Gastroesophageal sphincter (tissue), 4 donors: ENCODE data around the gene PLA2G2E. TPM values are rescaled to one million over a fixed set of nuclear protein-coding genes. Genes with fewer than 3 reads are reported as not detected.

Experiments used
- ATAC-seq: fragments of 150-250 bp; one replicate; pipeline ENCODE4 v1.9.1; 2016; ENCODE audit warnings: mild to moderate bottlenecking, moderate library complexity
- H3K27ac ChIP-seq, 4 donors: fragments of 200-600 bp; sonication (generic) in 3 of 4; 1 replicate in 3 of 4; 2 replicates in 1 of 4; pipeline ENCODE4 v1.5.1; 2016 to 2019
- H3K27me3 ChIP-seq: fragments of 200-600 bp; sonication (generic); one replicate; pipeline ENCODE4 v1.5.1; 2019
- H3K36me3 ChIP-seq, 2 donors: fragments of 200-600 bp; sonication (generic); one replicate each; pipeline ENCODE4 v1.5.1; 2019; ENCODE audit warnings: control low read depth in 1 of 2
- H3K4me1 ChIP-seq, 3 donors: fragments of 200-600 bp; sonication (generic); 1 replicate in 2 of 3; 2 replicates in 1 of 3; pipeline ENCODE4 v1.5.1; 2016 to 2019; ENCODE audit warnings: control low read depth in 2 of 3
- H3K4me3 ChIP-seq, 2 donors: fragments of 200-600 bp; sonication (generic); one replicate each; pipeline ENCODE4 v1.5.1; 2019; ENCODE audit warnings: mild to moderate bottlenecking in 1 of 2, moderate library complexity in 1 of 2
- H3K9me3 ChIP-seq, 3 donors: fragments of 200-600 bp; sonication (generic); one replicate each; pipeline ENCODE4 v1.5.1; 2017 to 2019; ENCODE audit warnings: control low read depth in 2 of 3
- CTCF ChIP-seq, 4 experiments: fragments of 200-600 bp in 2 of 4; fragments of 450-650 bp in 2 of 4; sonication (generic) in 1 of 4; IDR thresholded peaks; one replicate each; pipeline ENCODE4 v1.5.1; 2017 to 2019; ENCODE audit warnings: antibody characterized with exemption in 4 of 4, mild to moderate bottlenecking in 2 of 4, moderate library complexity in 2 of 4
- EP300 ChIP-seq: sonication (generic); formaldehyde crosslinking; IDR thresholded peaks from one replicate; pipeline ENCODE4 v1.6.1; 2017; ENCODE audit warnings: antibody characterized with exemption, mild to moderate bottlenecking
- POLR2A ChIP-seq, 2 donors: fragments of 450-650 bp; IDR thresholded peaks; one replicate each; pipeline ENCODE4 v1.6.1; 2017; ENCODE audit warnings: antibody characterized with exemption in 2 of 2, mild to moderate bottlenecking in 2 of 2, moderate library complexity in 1 of 2
- POLR2AphosphoS5 ChIP-seq: sonication (generic); formaldehyde crosslinking; IDR thresholded peaks from one replicate; pipeline ENCODE4 v1.6.1; 2017; ENCODE audit warnings: antibody characterized with exemption
- WGBS, 2 donors: methylation state at CpG; one replicate each; pipeline ENCODE4 v1.1.5; 2018; ENCODE audit warnings: low coverage in 1 of 2; 5-methylcytosine and 5-hydroxymethylcytosine counted together
- total RNA-seq, 4 donors: library from RNA; depleted of rRNA; stranded (reverse); fragments of >200 nt; gene quantifications; one replicate each; pipeline ENCODE4 v1.1.0, GENCODE V29; 2016

Gene PLA2G2E
- total RNA-seq, 4 donors from 2014 or later, result not detected

DNA sequence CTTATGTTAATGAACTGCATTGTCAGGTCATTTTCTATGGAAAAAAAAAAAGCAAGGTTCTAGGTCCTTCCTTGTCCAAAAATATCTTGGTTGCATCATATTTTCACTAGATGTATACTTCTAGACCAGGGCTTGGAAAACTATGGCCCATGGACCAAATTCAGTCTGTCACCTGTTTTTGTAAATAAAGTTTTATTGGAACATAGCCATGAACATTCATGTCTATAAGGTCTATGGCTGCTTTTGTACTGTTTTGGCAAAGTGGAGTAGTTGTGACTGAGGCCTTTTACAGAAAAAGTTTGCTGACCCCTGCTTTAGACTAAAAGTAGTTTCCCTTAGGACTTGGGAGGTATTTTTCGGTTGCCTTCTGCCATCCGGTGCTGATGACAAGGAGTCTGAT, 19.2 kb upstream of the PLA2G2E start:
- H3K4me1 ChIP-seq, result no peaks in the 10 kb centered on the region
- H3K9me3 ChIP-seq, result no peaks in the 10 kb centered on the region
- H3K27me3 ChIP-seq, result peaks cover 3% of the 10 kb centered on the region
- ATAC-seq, result no peak
- no peak overlapping the region for H3K4me3 ChIP-seq
- no peak overlapping the region for H3K27ac ChIP-seq
- WGBS, 2 donors, result 93% methylated on average over 2 of the region's 2 CpGs; no CpG with 5 or more reads in 1 of the 2 donors
- TF ChIP-seq POLR2A (IDR thresholded peaks at IDR 0.05) (no peak), CTCF (IDR thresholded peaks at IDR 0.05) (no peak), EP300 (no peak), POLR2AphosphoS5 (no peak)
- no peaks in the 10 kb centered on the region for H3K36me3 ChIP-seq

GRCh38 chr1:19942088-19942487, 18.7 kb upstream of the PLA2G2E start:
- H3K27ac ChIP-seq, result no peak overlapping the region
- 45% methylated on average over 3 of the region's 3 CpGs; no CpG with 5 or more reads in 1 of the 2 donors for WGBS, 2 donors
- H3K4me3 ChIP-seq, result no peak overlapping the region
- TF ChIP-seq CTCF (IDR thresholded peaks at IDR 0.05) (no peak), POLR2A (IDR thresholded peaks at IDR 0.05) (no peak), POLR2AphosphoS5 (no peak), EP300 (no peak)
- no peaks in the 10 kb centered on the region for H3K4me1 ChIP-seq
- no peak for ATAC-seq
- H3K27me3 ChIP-seq, result no peaks in the 10 kb centered on the region
- H3K9me3 ChIP-seq, result no peaks in the 10 kb centered on the region
- no peaks in the 10 kb centered on the region for H3K36me3 ChIP-seq

- Histone ChIP-seq H3K9me3 (no peaks in the 10 kb centered on the region), H3K4me1 (no peaks in the 10 kb centered on the region), H3K4me3 (no peak overlapping the region), H3K27me3 (no peaks in the 10 kb centered on the region), H3K27ac (no peak overlapping the region), H3K36me3 (no peaks in the 10 kb centered on the region)
- ATAC-seq, result no peak
- TF ChIP-seq POLR2A (IDR thresholded peaks at IDR 0.05) (no peak), POLR2AphosphoS5 (no peak), CTCF (IDR thresholded peaks at IDR 0.05) (no peak), EP300 (no peak)
- WGBS, 2 donors, result 96 to 100% methylated on average over 1 to 3 of the region's 3 CpGs
Observed at GRCh38 chr1:19941206-19941568, 17.8 kb upstream of the PLA2G2E start.

DNA sequence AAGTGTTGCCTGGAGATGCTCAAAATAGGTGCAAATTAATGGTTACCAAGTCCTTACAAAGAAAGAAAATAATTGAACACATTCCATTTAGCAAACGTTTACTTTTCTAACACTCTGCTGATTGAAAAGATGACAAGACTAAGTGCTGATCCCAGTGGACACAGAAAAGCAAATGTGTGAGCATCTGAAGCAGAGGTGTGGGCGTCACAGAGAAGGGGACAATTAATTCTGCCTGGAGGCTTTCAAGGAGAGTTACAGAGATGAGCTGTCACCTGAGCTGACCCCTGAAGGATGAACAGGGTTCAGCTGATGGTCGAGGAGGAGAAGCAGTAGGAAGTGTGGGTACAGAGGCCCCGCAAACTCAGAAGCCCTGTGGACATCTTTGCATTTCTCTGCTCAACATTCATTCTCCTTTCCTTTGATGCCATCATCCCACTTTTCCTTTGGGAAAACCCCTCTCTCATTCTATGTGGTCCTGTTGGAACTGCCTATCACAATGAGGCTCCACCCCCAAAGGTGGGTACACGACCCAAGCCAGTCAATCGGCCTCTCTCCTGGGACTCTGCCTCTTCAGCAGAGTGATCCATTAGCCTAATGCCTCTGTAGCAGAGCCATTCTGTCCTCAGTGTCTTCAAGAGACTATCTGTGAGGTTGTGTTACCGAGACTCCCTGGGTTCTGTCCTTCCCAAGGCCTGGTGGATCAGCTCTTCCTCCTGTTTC, 17.2 kb upstream of the PLA2G2E start:
- no peaks in the 10 kb centered on the region for H3K27me3 ChIP-seq
- no peak overlapping the region for H3K4me3 ChIP-seq
- no peak for ATAC-seq
- 58 to 69% methylated on average over 6 of the region's 7 CpGs for WGBS, 2 donors
- TF ChIP-seq POLR2A (IDR thresholded peaks at IDR 0.05), result no peak
- TF ChIP-seq EP300, result no peak
- no peak for TF ChIP-seq CTCF (IDR thresholded peaks at IDR 0.05)
- no peak for TF ChIP-seq POLR2AphosphoS5
- H3K9me3 ChIP-seq, result no peaks in the 10 kb centered on the region
- no peaks in the 10 kb centered on the region for H3K36me3 ChIP-seq
- no peak overlapping the region for H3K27ac ChIP-seq
- no peaks in the 10 kb centered on the region for H3K4me1 ChIP-seq

DNA sequence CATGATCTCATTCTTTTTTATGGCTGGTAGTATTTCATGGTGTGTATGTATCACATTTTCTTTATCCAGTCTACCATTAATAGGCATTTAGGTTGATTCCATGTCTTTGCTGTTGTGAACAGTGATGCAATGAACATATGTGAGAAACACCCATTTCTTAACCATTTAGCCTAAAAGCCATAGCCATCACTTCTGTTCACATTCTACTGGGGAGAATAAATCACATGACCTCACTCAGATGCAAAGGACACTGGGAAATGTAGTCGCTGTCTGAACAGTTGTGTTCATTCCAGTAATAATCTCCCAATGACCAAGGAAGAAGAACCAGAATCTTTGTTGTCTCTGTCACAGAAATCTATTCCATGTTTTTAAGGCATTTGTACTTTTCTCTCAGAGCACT, 15.1 kb upstream of the PLA2G2E start:
- Histone ChIP-seq H3K9me3 (no peaks in the 10 kb centered on the region), H3K27me3 (no peaks in the 10 kb centered on the region), H3K36me3 (no peaks in the 10 kb centered on the region), H3K4me3 (no peak overlapping the region), H3K27ac (no peak overlapping the region), H3K4me1 (no peaks in the 10 kb centered on the region)
- TF ChIP-seq POLR2A (IDR thresholded peaks at IDR 0.05), result no peak
- WGBS, 2 donors, result 78 to 94% methylated on average over 1 of the region's 1 CpG
- no peak for ATAC-seq
